Measurements from ENCODE around the gene SOCS7.
A peak's percentile ranks its signal among the peaks of the same experiment; 100 is the strongest.

Gene SOCS7

DNA sequence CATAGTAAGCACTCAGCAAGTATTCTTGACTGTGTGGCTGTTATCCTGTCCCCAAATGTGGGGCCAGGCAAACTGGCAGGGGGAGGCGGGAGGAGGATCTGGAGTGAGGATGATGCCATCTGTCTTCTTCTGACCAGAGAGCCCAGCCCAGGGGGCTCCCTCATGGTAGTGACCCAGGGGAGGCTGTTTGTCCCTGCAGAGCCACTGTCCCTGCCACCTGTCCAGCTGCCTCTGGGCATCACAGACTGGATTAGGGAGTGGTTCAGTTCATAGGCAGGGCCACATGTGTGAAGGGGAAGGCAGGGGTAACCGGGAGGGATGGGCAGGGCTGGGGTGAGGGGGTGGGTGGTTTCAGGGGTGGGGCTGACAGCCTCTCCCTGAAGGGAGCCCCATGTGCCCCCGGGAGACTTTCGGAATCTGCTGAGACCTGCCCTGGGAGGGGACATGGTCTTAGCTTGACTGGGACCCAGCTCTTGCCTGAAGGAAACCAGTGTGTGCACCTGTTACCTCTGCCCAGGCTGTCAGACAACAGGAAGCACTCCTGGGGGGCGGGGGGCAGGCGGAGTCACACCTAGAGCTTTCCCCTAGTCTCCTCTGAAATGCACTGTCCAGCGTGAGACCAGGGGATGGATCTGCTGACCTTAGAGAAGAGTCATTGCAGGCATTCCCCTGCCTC lies 91.8 kb downstream of the SOCS7 start:
- TF ChIP-seq CTCF (IDR thresholded peaks at IDR 0.05; ENCODE audit: insufficient read depth, low read depth, low read length, missing control alignments) = no peak
- no peak overlapping the region for H3K4me3 ChIP-seq (ENCODE audit: low read length)
- DNase-seq (ENCODE audit: low read depth) = no peak

GRCh38 chr17:38444151-38444550 lies 92.5 kb downstream of the SOCS7 start:
- DNase-seq (ENCODE audit: low read depth) = peak; percentile 76
- no peak overlapping the region for H3K4me3 ChIP-seq (ENCODE audit: low read length)
- peak; percentile 92 for TF ChIP-seq CTCF (IDR thresholded peaks at IDR 0.05; ENCODE audit: insufficient read depth, low read depth, low read length, missing control alignments)

DNA sequence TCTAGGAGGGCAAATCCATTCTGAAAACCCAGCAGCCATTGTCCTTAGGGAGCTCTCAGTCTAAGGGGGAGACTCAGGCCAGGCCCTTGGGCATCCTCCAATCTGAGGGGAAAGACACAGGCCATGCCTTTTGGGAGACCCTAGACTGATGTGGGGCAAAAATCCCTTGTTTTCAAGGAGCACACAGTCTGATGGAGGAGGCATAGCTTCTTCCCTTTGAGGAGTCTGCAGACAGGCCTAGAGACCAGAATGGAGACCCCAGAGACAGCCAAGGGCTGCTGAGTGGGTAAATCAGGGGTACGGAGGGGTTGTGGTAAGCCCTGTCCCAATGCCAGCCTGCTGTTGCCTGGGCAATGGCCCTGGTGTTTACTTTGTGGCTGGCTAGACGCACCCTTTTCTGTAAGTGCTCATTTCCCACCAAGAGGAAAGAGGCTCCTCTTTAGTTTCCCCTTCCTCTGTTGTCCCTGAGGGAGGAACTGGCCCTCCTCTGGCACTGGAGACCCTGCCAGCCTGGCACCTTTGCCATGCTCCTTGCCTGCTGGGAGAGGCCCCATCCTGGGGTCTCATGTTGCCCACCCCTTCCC lies 96.0 kb downstream of the SOCS7 start:
- no peak overlapping the region for H3K4me3 ChIP-seq (ENCODE audit: low read length)
- DNase-seq (ENCODE audit: low read depth) = no peak
- TF ChIP-seq CTCF (IDR thresholded peaks at IDR 0.05; ENCODE audit: insufficient read depth, low read depth, low read length, missing control alignments) = no peak

DNA sequence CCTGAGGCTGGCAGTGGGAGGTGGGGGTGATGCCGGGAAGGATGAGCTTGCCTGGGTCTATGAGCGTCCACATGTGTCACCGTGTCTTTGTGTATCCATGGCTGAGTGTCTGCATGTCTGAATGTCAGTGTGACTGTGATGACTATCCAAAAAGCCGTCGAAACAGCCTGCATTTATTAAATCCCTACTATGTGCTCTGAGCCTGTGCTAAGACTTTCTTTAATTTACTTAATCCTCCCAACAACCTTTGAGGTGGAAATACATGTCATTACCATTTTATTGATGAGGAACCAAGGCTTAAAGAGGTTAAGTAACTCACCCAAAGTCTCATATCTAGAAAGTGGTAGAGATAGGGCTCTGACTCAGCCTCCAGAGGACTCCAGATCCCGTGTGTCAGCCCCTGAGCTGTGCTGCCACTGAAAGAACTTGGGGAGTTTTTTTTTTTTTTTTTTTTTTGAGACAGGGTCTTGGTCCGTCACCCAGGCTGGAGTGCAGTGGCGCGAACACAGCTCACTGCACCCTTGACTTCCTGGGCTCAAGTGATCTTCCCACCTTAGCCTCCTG lies 96.6 kb downstream of the SOCS7 start:
- DNase-seq (ENCODE audit: low read depth) = peak; percentile 47
- H3K4me3 ChIP-seq (ENCODE audit: low read length) = no peak overlapping the region
- no peak for TF ChIP-seq CTCF (IDR thresholded peaks at IDR 0.05; ENCODE audit: insufficient read depth, low read depth, low read length, missing control alignments)

- no peak overlapping the region for H3K4me3 ChIP-seq (ENCODE audit: low read length)
- TF ChIP-seq CTCF (IDR thresholded peaks at IDR 0.05; ENCODE audit: insufficient read depth, low read depth, low read length, missing control alignments) = no peak
- DNase-seq (ENCODE audit: low read depth) = peak; percentile 97
These were observed 97.7 kb downstream of the SOCS7 start for GRCh38 chr17:38449364-38449763.

DNA sequence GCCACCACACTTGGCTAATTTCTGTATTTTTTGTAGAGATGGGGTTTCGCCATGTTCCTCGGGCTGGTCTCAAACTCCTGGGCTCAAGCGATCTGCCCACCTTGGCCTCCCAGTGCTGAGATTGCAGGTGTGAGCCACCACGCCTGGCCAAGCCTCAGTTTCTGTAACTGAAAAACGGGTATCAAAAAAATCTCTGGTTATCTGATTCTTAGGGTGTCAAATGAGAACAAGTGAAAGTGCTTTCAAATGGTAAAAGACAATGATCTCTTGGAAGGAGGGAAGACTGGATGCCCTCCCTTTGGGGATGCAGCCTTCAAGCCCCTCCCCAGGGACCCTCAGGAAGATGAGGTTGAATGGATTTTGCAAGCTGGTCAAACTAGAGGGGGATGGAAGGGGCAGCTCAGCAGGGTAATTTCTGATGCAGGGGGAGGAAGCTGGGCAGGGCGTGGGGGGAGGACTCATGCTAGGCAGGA lies 98.9 kb downstream of the SOCS7 start:
- TF ChIP-seq CTCF (IDR thresholded peaks at IDR 0.05; ENCODE audit: insufficient read depth, low read depth, low read length, missing control alignments) = no peak
- no peak overlapping the region for H3K4me3 ChIP-seq (ENCODE audit: low read length)
- DNase-seq (ENCODE audit: low read depth) = no peak
